ENCODE data around the gene MED13.

DNA sequence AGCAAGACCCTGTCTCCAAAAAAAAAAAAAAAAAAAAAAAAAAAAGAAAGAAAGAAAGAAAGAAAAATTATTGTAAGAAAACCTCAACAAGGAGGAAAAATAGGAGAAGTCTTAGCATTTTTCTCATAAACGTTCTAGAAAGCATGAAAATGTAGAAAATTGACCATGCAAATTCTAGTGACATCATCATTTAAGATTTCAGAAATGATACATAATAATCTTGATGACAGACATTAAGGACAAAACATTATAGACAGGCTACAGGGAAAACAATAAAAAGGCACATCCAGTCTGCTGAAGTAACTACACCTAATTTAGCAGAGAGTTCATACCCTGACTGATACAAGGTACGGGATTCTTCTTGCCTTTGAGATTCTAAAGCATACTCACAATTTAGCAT, 21.9 kb downstream of the MED13 start:
- no peak for TF ChIP-seq EP300 (IDR thresholded peaks at IDR 0.05)
- no peak for TF ChIP-seq POLR2A (IDR thresholded peaks at IDR 0.05)
